HG03342 (cell line): ENCODE results near the gene C15orf61.

Source experiments
- ATAC-seq: cut with Tn5 transposase; IDR thresholded peaks from one replicate; pipeline ENCODE4 v1.9.1; 2021; ENCODE audit warnings: mild to moderate bottlenecking, moderate library complexity; ENCODE audit not compliant: unreplicated experiment

C15orf61 gene

DNA sequence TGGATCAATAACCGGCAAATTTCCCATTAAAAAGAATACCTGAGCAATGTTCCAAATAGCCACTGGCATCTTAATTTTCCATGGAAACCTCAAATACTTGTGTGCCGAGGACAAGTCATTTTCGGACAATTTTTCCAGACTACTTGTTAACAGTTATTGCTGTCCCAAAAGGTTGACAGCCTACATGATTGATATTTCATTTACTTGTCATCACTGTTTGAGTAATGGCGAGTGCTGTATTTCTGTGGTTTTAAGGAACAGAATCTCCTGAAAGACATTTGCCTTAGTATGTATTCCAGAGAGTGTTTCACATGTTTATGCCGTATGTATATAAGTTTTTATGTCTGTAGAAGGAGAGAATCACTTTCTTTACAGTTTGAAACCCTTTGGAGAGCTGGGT, 58.2 kb downstream of the C15orf61 start:
- ATAC-seq, result no peak
